ENCODE data around the gene POM121. TPM values are rescaled to one million over a fixed set of nuclear protein-coding genes. Genes with fewer than 3 reads are reported as not detected.
A peak's percentile ranks its signal among the peaks of the same experiment; 100 is the strongest.
"Not testable (repeated sequence)": the region's sequence is repeated elsewhere in the genome, so short reads cannot be mapped to it uniquely, and the experiment has no call there.

POM121 gene
- total RNA-seq (10 to 100 TPM; 31.3 to 31.9 TPM), polyA plus RNA-seq (10 to 100 TPM in 1 of 2 donors, 1 to 10 TPM in 1; 7.6 to 15.7 TPM)
- long read RNA-seq, donor 1, partial matches to known transcripts, result 37 of 41 reads
- long read RNA-seq, donor 1, other reads (novel, unspliced or antisense), result 4 of 41 reads
- long read RNA-seq, donor 2, partial matches to known transcripts, result 3 of 27 reads
- long read RNA-seq, donor 2, other reads (novel, unspliced or antisense), result 24 of 27 reads

- Histone ChIP-seq H3K27ac (ENCODE audit: low read depth in 1 of 2, low read length in 2 of 2) (peak within 1 kb of the TSS; percentile 90 to 93), H3K4me3 (ENCODE audit: low read length in 2 of 2) (peak within 1 kb of the TSS; percentile 83 to 87), H3K4me1 (ENCODE audit: control insufficient read depth in 1 of 2, insufficient read depth in 2 of 2, low read length in 2 of 2) (no peaks in the 10 kb centered on the region), H3K27me3 (ENCODE audit: control insufficient read depth in 1 of 2, insufficient read depth in 2 of 2, low read length in 1 of 2) (no peaks in the 10 kb centered on the region), H3K9me3 (ENCODE audit: control insufficient read depth, low read length) (no peaks in the 10 kb centered on the region), H3K36me3 (ENCODE audit: control insufficient read depth in 1 of 2, insufficient read depth in 2 of 2, low read length in 1 of 2) (peaks cover 0 to 2% of the 10 kb centered on the region in 2 donors)
- DNase-seq, result peak; percentile 84 to 95
- peak; percentile 97 for ATAC-seq (ENCODE audit: low FRiP score)
- WGBS, 2 donors, result 0% methylated on average over 83 to 91 of the region's 91 CpGs
- intact Hi-C loops (cut with DNase I), result loop anchor here in 1 of 2 donors (10.0 kb wide), 1 partner anchor 90 kb away; no protein-coding TSS in a partner anchor
Measured at GRCh38 chr7:72924733-72925545, at the start of gene POM121. Gene POM121, plus strand, starts transcription at chr7:72925095. Its CDS starts 27 bp downstream, at chr7:72925122.

GRCh38 chr7:72879079-72879736 is 45.7 kb upstream of the POM121 start:
- H3K4me1 ChIP-seq (ENCODE audit: control insufficient read depth in 1 of 2, insufficient read depth in 2 of 2, low read length in 2 of 2); H3K9me3 ChIP-seq (ENCODE audit: control insufficient read depth, low read length); intact Hi-C loops (cut with DNase I); H3K27me3 ChIP-seq (ENCODE audit: control insufficient read depth in 1 of 2, insufficient read depth in 2 of 2, low read length in 1 of 2); H3K36me3 ChIP-seq (ENCODE audit: control insufficient read depth in 1 of 2, insufficient read depth in 2 of 2, low read length in 1 of 2): not testable (repeated sequence)
- 0 to 1% methylated on average over 30 to 59 of the region's 59 CpGs for WGBS, 2 donors
- ATAC-seq (ENCODE audit: low FRiP score) (peak; percentile 100), DNase-seq (peak; percentile 91 to 94)
- peak overlapping the region in 1 of 2 donors; percentile 58 for H3K27ac ChIP-seq (ENCODE audit: low read depth in 1 of 2, low read length in 2 of 2)
- peak overlapping the region in 1 of 2 donors; percentile 65 for H3K4me3 ChIP-seq (ENCODE audit: low read length in 2 of 2)

GRCh38 chr7:72879737-72880215 is 45.1 kb upstream of the POM121 start:
- H3K27me3 ChIP-seq (ENCODE audit: control insufficient read depth in 1 of 2, insufficient read depth in 2 of 2, low read length in 1 of 2); intact Hi-C loops (cut with DNase I); ATAC-seq (ENCODE audit: low FRiP score); H3K4me1 ChIP-seq (ENCODE audit: control insufficient read depth in 1 of 2, insufficient read depth in 2 of 2, low read length in 2 of 2); H3K9me3 ChIP-seq (ENCODE audit: control insufficient read depth, low read length); H3K36me3 ChIP-seq (ENCODE audit: control insufficient read depth in 1 of 2, insufficient read depth in 2 of 2, low read length in 1 of 2): not testable (repeated sequence)
- peak; percentile 75 to 77 for DNase-seq
- peak overlapping the region in 1 of 2 donors; percentile 4 for H3K27ac ChIP-seq (ENCODE audit: low read depth in 1 of 2, low read length in 2 of 2)
- H3K4me3 ChIP-seq (ENCODE audit: low read length in 2 of 2), result peak overlapping the region in 1 of 2 donors; percentile 65
- WGBS, 2 donors, result 0 to 1% methylated on average over 18 to 35 of the region's 35 CpGs

- WGBS, 2 donors, result 91 to 95% methylated on average over 4 of the region's 4 CpGs
- H3K4me1 ChIP-seq (ENCODE audit: control insufficient read depth in 1 of 2, insufficient read depth in 2 of 2, low read length in 2 of 2); ATAC-seq (ENCODE audit: low FRiP score); H3K36me3 ChIP-seq (ENCODE audit: control insufficient read depth in 1 of 2, insufficient read depth in 2 of 2, low read length in 1 of 2); H3K9me3 ChIP-seq (ENCODE audit: control insufficient read depth, low read length); H3K27ac ChIP-seq (ENCODE audit: low read depth in 1 of 2, low read length in 2 of 2); intact Hi-C loops (cut with DNase I); H3K27me3 ChIP-seq (ENCODE audit: control insufficient read depth in 1 of 2, insufficient read depth in 2 of 2, low read length in 1 of 2); DNase-seq; H3K4me3 ChIP-seq (ENCODE audit: low read length in 2 of 2): not testable (repeated sequence)
Measured at GRCh38 chr7:72891750-72892149, 33.1 kb upstream of the POM121 start.

GRCh38 chr7:72904740-72905139 is 20.2 kb upstream of the POM121 start:
- H3K4me3 ChIP-seq (ENCODE audit: low read length in 2 of 2); H3K27me3 ChIP-seq (ENCODE audit: control insufficient read depth in 1 of 2, insufficient read depth in 2 of 2, low read length in 1 of 2); H3K36me3 ChIP-seq (ENCODE audit: control insufficient read depth in 1 of 2, insufficient read depth in 2 of 2, low read length in 1 of 2); intact Hi-C loops (cut with DNase I); ATAC-seq (ENCODE audit: low FRiP score); H3K27ac ChIP-seq (ENCODE audit: low read depth in 1 of 2, low read length in 2 of 2); H3K4me1 ChIP-seq (ENCODE audit: control insufficient read depth in 1 of 2, insufficient read depth in 2 of 2, low read length in 2 of 2); H3K9me3 ChIP-seq (ENCODE audit: control insufficient read depth, low read length); DNase-seq: not testable (repeated sequence)
- WGBS, 2 donors, result 94 to 95% methylated on average over 6 of the region's 6 CpGs

GRCh38 chr7:72908422-72908821 is 16.5 kb upstream of the POM121 start:
- 89 to 90% methylated on average over 10 of the region's 10 CpGs for WGBS, 2 donors
- intact Hi-C loops (cut with DNase I); H3K27ac ChIP-seq (ENCODE audit: low read depth in 1 of 2, low read length in 2 of 2); H3K4me3 ChIP-seq (ENCODE audit: low read length in 2 of 2); H3K4me1 ChIP-seq (ENCODE audit: control insufficient read depth in 1 of 2, insufficient read depth in 2 of 2, low read length in 2 of 2); ATAC-seq (ENCODE audit: low FRiP score); H3K36me3 ChIP-seq (ENCODE audit: control insufficient read depth in 1 of 2, insufficient read depth in 2 of 2, low read length in 1 of 2); H3K27me3 ChIP-seq (ENCODE audit: control insufficient read depth in 1 of 2, insufficient read depth in 2 of 2, low read length in 1 of 2); DNase-seq; H3K9me3 ChIP-seq (ENCODE audit: control insufficient read depth, low read length): not testable (repeated sequence)

- H3K4me3 ChIP-seq (ENCODE audit: low read length in 2 of 2); DNase-seq; H3K9me3 ChIP-seq (ENCODE audit: control insufficient read depth, low read length); H3K27me3 ChIP-seq (ENCODE audit: control insufficient read depth in 1 of 2, insufficient read depth in 2 of 2, low read length in 1 of 2); H3K4me1 ChIP-seq (ENCODE audit: control insufficient read depth in 1 of 2, insufficient read depth in 2 of 2, low read length in 2 of 2); ATAC-seq (ENCODE audit: low FRiP score); intact Hi-C loops (cut with DNase I); H3K27ac ChIP-seq (ENCODE audit: low read depth in 1 of 2, low read length in 2 of 2); H3K36me3 ChIP-seq (ENCODE audit: control insufficient read depth in 1 of 2, insufficient read depth in 2 of 2, low read length in 1 of 2): not testable (repeated sequence)
- WGBS, 2 donors, result 86 to 91% methylated on average over 9 to 10 of the region's 12 CpGs
Measured at GRCh38 chr7:72911395-72911794, 13.5 kb upstream of the POM121 start.

- H3K27me3 ChIP-seq (ENCODE audit: control insufficient read depth in 1 of 2, insufficient read depth in 2 of 2, low read length in 1 of 2); ATAC-seq (ENCODE audit: low FRiP score); intact Hi-C loops (cut with DNase I); H3K4me3 ChIP-seq (ENCODE audit: low read length in 2 of 2); H3K36me3 ChIP-seq (ENCODE audit: control insufficient read depth in 1 of 2, insufficient read depth in 2 of 2, low read length in 1 of 2); DNase-seq; H3K4me1 ChIP-seq (ENCODE audit: control insufficient read depth in 1 of 2, insufficient read depth in 2 of 2, low read length in 2 of 2); H3K9me3 ChIP-seq (ENCODE audit: control insufficient read depth, low read length); H3K27ac ChIP-seq (ENCODE audit: low read depth in 1 of 2, low read length in 2 of 2): not testable (repeated sequence)
- 81 to 85% methylated on average over 10 of the region's 10 CpGs for WGBS, 2 donors
Measured at GRCh38 chr7:72913750-72914149, 11.1 kb upstream of the POM121 start.
